ENCODE measurements around the gene CEP350. TPM values are rescaled to one million over a fixed set of nuclear protein-coding genes. Genes with fewer than 3 reads are reported as not detected.
A peak's percentile ranks its signal among the peaks of the same experiment; 100 is the strongest.

CEP350 gene
- total RNA-seq, 2 donors from 2014 or later: 70.0 to 72.6 TPM

GRCh38 chr1:180031664-180032063 lies 77.1 kb downstream of the CEP350 start:
- H3K27me3 Mint-ChIP-seq: no peaks in the 10 kb centered on the region
- DNase-seq (ENCODE audit: low spot score): no peak
- ATAC-seq: no peak
- no peak overlapping the region for H3K4me3 Mint-ChIP-seq
- H3K9me3 Mint-ChIP-seq: no peaks in the 10 kb centered on the region
- peaks cover 4% of the 10 kb centered on the region in 2 donors for H3K4me1 Mint-ChIP-seq (ENCODE audit: low read depth in 2 of 2)
- peaks cover 19% of the 10 kb centered on the region for H3K36me3 Mint-ChIP-seq
- H3K27ac Mint-ChIP-seq: no peak overlapping the region

GRCh38 chr1:180033390-180033789 lies 78.8 kb downstream of the CEP350 start:
- Mint-ChIP-seq H3K36me3 (peaks cover 17% of the 10 kb centered on the region), H3K9me3 (no peaks in the 10 kb centered on the region), H3K4me3 (no peak overlapping the region), H3K4me1 (ENCODE audit: low read depth in 2 of 2) (peaks cover 4% of the 10 kb centered on the region in 2 donors), H3K27ac (no peak overlapping the region), H3K27me3 (no peaks in the 10 kb centered on the region)
- ATAC-seq (no peak), DNase-seq (ENCODE audit: low spot score) (no peak)

GRCh38 chr1:180040034-180040433 lies 85.4 kb downstream of the CEP350 start:
- Mint-ChIP-seq H3K27me3 (no peaks in the 10 kb centered on the region), H3K4me1 (ENCODE audit: low read depth in 2 of 2) (no peaks in the 10 kb centered on the region), H3K27ac (no peak overlapping the region), H3K4me3 (no peak overlapping the region), H3K36me3 (peaks cover 14% of the 10 kb centered on the region), H3K9me3 (no peaks in the 10 kb centered on the region)
- ATAC-seq (no peak), DNase-seq (ENCODE audit: low spot score) (no peak)

GRCh38 chr1:180041582-180041981 lies 87.0 kb downstream of the CEP350 start:
- peaks cover 24% of the 10 kb centered on the region for H3K36me3 Mint-ChIP-seq

GRCh38 chr1:180042988-180043622 lies 88.5 kb downstream of the CEP350 start:
- no peak overlapping the region for H3K4me3 Mint-ChIP-seq

More at GRCh38 chr1:180041582-180041981, 87.0 kb downstream of the CEP350 start:
- no peak overlapping the region for H3K4me3 Mint-ChIP-seq
- no peaks in the 10 kb centered on the region for H3K9me3 Mint-ChIP-seq
- peaks cover 0 to 4% of the 10 kb centered on the region in 2 donors for H3K4me1 Mint-ChIP-seq (ENCODE audit: low read depth in 2 of 2)
- H3K27ac Mint-ChIP-seq: no peak overlapping the region
- no peak for ATAC-seq
- H3K27me3 Mint-ChIP-seq: no peaks in the 10 kb centered on the region
- DNase-seq (ENCODE audit: low spot score): no peak

GRCh38 chr1:180043785-180044184 lies 89.2 kb downstream of the CEP350 start:
- peaks cover 35% of the 10 kb centered on the region for H3K36me3 Mint-ChIP-seq
- H3K4me1 Mint-ChIP-seq (ENCODE audit: low read depth in 2 of 2): peaks cover 0 to 4% of the 10 kb centered on the region in 2 donors
- no peaks in the 10 kb centered on the region for H3K27me3 Mint-ChIP-seq
- no peak overlapping the region for H3K27ac Mint-ChIP-seq
- ATAC-seq (no peak), DNase-seq (ENCODE audit: low spot score) (no peak)
- no peaks in the 10 kb centered on the region for H3K9me3 Mint-ChIP-seq
- no peak overlapping the region for H3K4me3 Mint-ChIP-seq

More at GRCh38 chr1:180042988-180043622, 88.5 kb downstream of the CEP350 start:
- DNase-seq (ENCODE audit: low spot score): no peak
- H3K9me3 Mint-ChIP-seq: no peaks in the 10 kb centered on the region
- ATAC-seq: no peak
- peaks cover 0 to 4% of the 10 kb centered on the region in 2 donors for H3K4me1 Mint-ChIP-seq (ENCODE audit: low read depth in 2 of 2)
- H3K36me3 Mint-ChIP-seq: peaks cover 29% of the 10 kb centered on the region
- H3K27ac Mint-ChIP-seq: no peak overlapping the region
- H3K27me3 Mint-ChIP-seq: no peaks in the 10 kb centered on the region

- Mint-ChIP-seq H3K4me1 (ENCODE audit: low read depth in 2 of 2) (peaks cover 0 to 4% of the 10 kb centered on the region in 2 donors), H3K9me3 (no peaks in the 10 kb centered on the region), H3K4me3 (no peak overlapping the region), H3K27ac (no peak overlapping the region), H3K36me3 (peaks cover 43% of the 10 kb centered on the region), H3K27me3 (no peaks in the 10 kb centered on the region)
- ATAC-seq (no peak), DNase-seq (ENCODE audit: low spot score) (no peak)
Observed at GRCh38 chr1:180046674-180047073, 92.1 kb downstream of the CEP350 start.

GRCh38 chr1:180053594-180054567 lies 99.3 kb downstream of the CEP350 start:
- H3K27me3 Mint-ChIP-seq: no peaks in the 10 kb centered on the region
- no peak overlapping the region for H3K27ac Mint-ChIP-seq
- H3K9me3 Mint-ChIP-seq: no peaks in the 10 kb centered on the region
- peaks cover 25% of the 10 kb centered on the region for H3K36me3 Mint-ChIP-seq
- DNase-seq (ENCODE audit: low spot score) (no peak), ATAC-seq (no peak)
- peaks cover 0 to 10% of the 10 kb centered on the region in 2 donors for H3K4me1 Mint-ChIP-seq (ENCODE audit: low read depth in 2 of 2)
- no peak overlapping the region for H3K4me3 Mint-ChIP-seq

- Mint-ChIP-seq H3K36me3 (peaks cover 23% of the 10 kb centered on the region), H3K9me3 (no peaks in the 10 kb centered on the region), H3K27ac (peak overlapping the region; percentile 21 to 68), H3K4me3 (no peak overlapping the region), H3K4me1 (ENCODE audit: low read depth in 2 of 2) (peaks cover 6 to 10% of the 10 kb centered on the region in 2 donors), H3K27me3 (no peaks in the 10 kb centered on the region)
- ATAC-seq (no peak), DNase-seq (ENCODE audit: low spot score) (no peak)
Observed at GRCh38 chr1:180057883-180058396, 103.3 kb downstream of the CEP350 start.

GRCh38 chr1:180061019-180061418 lies 106.4 kb downstream of the CEP350 start:
- ATAC-seq: no peak
- no peak overlapping the region for H3K4me3 Mint-ChIP-seq
- DNase-seq (ENCODE audit: low spot score): no peak
- no peak overlapping the region for H3K27ac Mint-ChIP-seq
- H3K4me1 Mint-ChIP-seq (ENCODE audit: low read depth in 2 of 2): peaks cover 6 to 10% of the 10 kb centered on the region in 2 donors
- H3K27me3 Mint-ChIP-seq: no peaks in the 10 kb centered on the region
- H3K9me3 Mint-ChIP-seq: no peaks in the 10 kb centered on the region
- peaks cover 25% of the 10 kb centered on the region for H3K36me3 Mint-ChIP-seq

GRCh38 chr1:180062452-180062971 lies 107.9 kb downstream of the CEP350 start:
- ATAC-seq: peak in 1 of 2 donors; percentile 60
- H3K27ac Mint-ChIP-seq: no peak overlapping the region
- peak; percentile 61 for DNase-seq (ENCODE audit: low spot score)
- peaks cover 6 to 7% of the 10 kb centered on the region in 2 donors for H3K4me1 Mint-ChIP-seq (ENCODE audit: low read depth in 2 of 2)
- no peaks in the 10 kb centered on the region for H3K9me3 Mint-ChIP-seq
- peaks cover 17% of the 10 kb centered on the region for H3K36me3 Mint-ChIP-seq
- no peaks in the 10 kb centered on the region for H3K27me3 Mint-ChIP-seq
- no peak overlapping the region for H3K4me3 Mint-ChIP-seq

GRCh38 chr1:180065408-180065807 lies 110.8 kb downstream of the CEP350 start:
- no peak overlapping the region for H3K4me3 Mint-ChIP-seq
- no peaks in the 10 kb centered on the region for H3K27me3 Mint-ChIP-seq
- DNase-seq (ENCODE audit: low spot score): no peak
- H3K27ac Mint-ChIP-seq: no peak overlapping the region
- peaks cover 14% of the 10 kb centered on the region for H3K36me3 Mint-ChIP-seq
- H3K4me1 Mint-ChIP-seq (ENCODE audit: low read depth in 2 of 2): peaks cover 0 to 6% of the 10 kb centered on the region in 2 donors
- no peak for ATAC-seq
- H3K9me3 Mint-ChIP-seq: no peaks in the 10 kb centered on the region

GRCh38 chr1:180066150-180066549 lies 111.5 kb downstream of the CEP350 start:
- DNase-seq (ENCODE audit: low spot score) (no peak), ATAC-seq (no peak)
- H3K27ac Mint-ChIP-seq: no peak overlapping the region
- no peaks in the 10 kb centered on the region for H3K27me3 Mint-ChIP-seq
- peaks cover 14% of the 10 kb centered on the region for H3K36me3 Mint-ChIP-seq
- peaks cover 0 to 6% of the 10 kb centered on the region in 2 donors for H3K4me1 Mint-ChIP-seq (ENCODE audit: low read depth in 2 of 2)
- no peaks in the 10 kb centered on the region for H3K9me3 Mint-ChIP-seq
- H3K4me3 Mint-ChIP-seq: no peak overlapping the region
